PC-9 (cell line): ENCODE measurements around the gene SCGB3A1.

Experiments used
- CTCF ChIP-seq: fragments of 200-600 bp; sonication (generic); conservative IDR thresholded peaks from 2 replicates; pipeline ENCODE4 v1.6.1; 2017; ENCODE audit warnings: mixed run types, antibody characterized with exemption, mild to moderate bottlenecking, moderate library complexity
- EZH2 ChIP-seq: fragments of 200-600 bp; sonication (generic); IDR thresholded peaks from 2 replicates; pipeline ENCODE4 v1.8.0; 2017; ENCODE audit warnings: antibody characterized with exemption, low read depth

GRCh38 chr5:180639741-180640610 lies 48.7 kb upstream of the SCGB3A1 start:
- no peak for TF ChIP-seq CTCF
- no peak for TF ChIP-seq EZH2
